Measurements from ENCODE around the gene SEC24C. TPM values are rescaled to one million over a fixed set of nuclear protein-coding genes. Genes with fewer than 3 reads are reported as not detected.
"Not testable (repeated sequence)": the region's sequence is repeated elsewhere in the genome, so short reads cannot be mapped to it uniquely, and the experiment has no call there.

Gene SEC24C
- polyA plus RNA-seq, 2 donors, result 38.8 to 46.8 TPM

- whole genome bisulfite sequencing, 2 donors, result 89 to 91% methylated on average over 41 to 42 of the region's 42 CpGs
- no peaks in the 10 kb centered on the region for H3K27me3 ChIP-seq (ENCODE audit: control insufficient read depth in 1 of 2, insufficient read depth in 2 of 2, low read length in 2 of 2)
- peaks cover 2 to 25% of the 10 kb centered on the region in 2 donors for H3K36me3 ChIP-seq (ENCODE audit: control insufficient read depth in 2 of 2, insufficient read depth in 2 of 2, low read length in 1 of 2)
- H3K9me3 ChIP-seq (ENCODE audit: control insufficient read depth in 2 of 2, insufficient read depth in 1 of 2, low read depth in 1 of 2, low read length in 1 of 2), result no peaks in the 10 kb centered on the region
- no peak overlapping the region for H3K27ac ChIP-seq (ENCODE audit: low read depth in 2 of 2, low read length in 1 of 2)
- peak overlapping the region in 1 of 2 donors; percentile 4 for H3K4me3 ChIP-seq (ENCODE audit: low read depth in 1 of 2, low read length in 2 of 2)
- peaks cover 0 to 11% of the 10 kb centered on the region in 2 donors for H3K4me1 ChIP-seq (ENCODE audit: control insufficient read depth in 2 of 2, insufficient read depth in 2 of 2, low read length in 1 of 2)
Observed at GRCh38 chr10:73731588-73732375, 12.4 kb upstream of the SEC24C start.

- Histone ChIP-seq H3K4me3 (ENCODE audit: low read depth in 1 of 2, low read length in 2 of 2) (no peak overlapping the region), H3K27me3 (ENCODE audit: control insufficient read depth in 1 of 2, insufficient read depth in 2 of 2, low read length in 2 of 2) (no peaks in the 10 kb centered on the region), H3K9me3 (ENCODE audit: control insufficient read depth in 2 of 2, insufficient read depth in 1 of 2, low read depth in 1 of 2, low read length in 1 of 2) (no peaks in the 10 kb centered on the region), H3K27ac (ENCODE audit: low read depth in 2 of 2, low read length in 1 of 2) (no peak overlapping the region), H3K4me1 (ENCODE audit: control insufficient read depth in 2 of 2, insufficient read depth in 2 of 2, low read length in 1 of 2) (peaks cover 0 to 11% of the 10 kb centered on the region in 2 donors), H3K36me3 (ENCODE audit: control insufficient read depth in 2 of 2, insufficient read depth in 2 of 2, low read length in 1 of 2) (peaks cover 0 to 25% of the 10 kb centered on the region in 2 donors)
- 94 to 97% methylated on average over 20 of the region's 20 CpGs for WGBS, 2 donors
Observed at GRCh38 chr10:73732426-73732825, 11.7 kb upstream of the SEC24C start.

- Histone ChIP-seq H3K9me3 (ENCODE audit: control insufficient read depth in 2 of 2, insufficient read depth in 1 of 2, low read depth in 1 of 2, low read length in 1 of 2) (no peaks in the 10 kb centered on the region), H3K27ac (ENCODE audit: low read depth in 2 of 2, low read length in 1 of 2) (no peak overlapping the region), H3K4me3 (ENCODE audit: low read depth in 1 of 2, low read length in 2 of 2) (no peak overlapping the region), H3K27me3 (ENCODE audit: control insufficient read depth in 1 of 2, insufficient read depth in 2 of 2, low read length in 2 of 2) (no peaks in the 10 kb centered on the region), H3K4me1 (ENCODE audit: control insufficient read depth in 2 of 2, insufficient read depth in 2 of 2, low read length in 1 of 2) (peaks cover 0 to 11% of the 10 kb centered on the region in 2 donors), H3K36me3 (ENCODE audit: control insufficient read depth in 2 of 2, insufficient read depth in 2 of 2, low read length in 1 of 2) (peaks cover 0 to 25% of the 10 kb centered on the region in 2 donors)
- 82 to 83% methylated on average over 64 to 84 of the region's 84 CpGs for WGBS, 2 donors
Observed at GRCh38 chr10:73732931-73733623, 11.1 kb upstream of the SEC24C start.

DNA sequence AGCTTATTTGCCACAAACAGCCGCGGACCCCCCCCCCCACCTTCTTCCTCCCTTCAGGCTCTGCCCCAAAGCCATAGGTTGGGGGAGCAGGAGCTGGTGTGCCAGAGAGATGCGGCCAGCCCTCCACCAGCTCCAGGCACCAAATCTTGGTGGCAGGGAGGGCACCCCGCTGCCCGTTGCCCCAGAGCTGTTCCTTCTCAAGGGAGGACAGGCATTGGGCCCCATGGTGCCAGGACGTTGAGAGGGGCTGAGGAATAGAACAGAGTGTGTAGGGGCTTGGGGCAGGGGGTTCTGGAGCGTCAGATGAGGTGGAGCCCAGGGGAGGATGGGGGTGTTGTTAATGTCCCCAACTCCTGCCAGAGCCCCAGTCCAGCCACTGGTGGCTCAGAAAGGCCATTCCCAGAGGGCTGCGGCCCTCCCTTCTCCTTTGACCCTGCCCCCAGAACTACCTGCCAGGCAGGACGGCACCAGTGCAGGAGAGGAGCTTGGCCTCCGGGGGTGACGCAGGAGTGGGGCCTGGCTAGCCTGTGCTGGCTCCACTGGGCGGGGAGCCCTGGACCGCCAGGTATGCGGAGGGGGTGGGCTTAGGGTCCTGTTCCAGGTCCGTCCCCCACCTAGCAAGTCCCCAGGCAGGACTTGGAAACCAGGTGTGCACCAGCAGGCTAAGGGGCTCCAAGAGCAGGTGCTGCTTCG lies 10.0 kb upstream of the SEC24C start:
- no peak overlapping the region for H3K27ac ChIP-seq (ENCODE audit: low read depth in 2 of 2, low read length in 1 of 2)
- H3K9me3 ChIP-seq (ENCODE audit: control insufficient read depth in 2 of 2, insufficient read depth in 1 of 2, low read depth in 1 of 2, low read length in 1 of 2), result no peaks in the 10 kb centered on the region
- H3K36me3 ChIP-seq (ENCODE audit: control insufficient read depth in 2 of 2, insufficient read depth in 2 of 2, low read length in 1 of 2), result peaks cover 0 to 25% of the 10 kb centered on the region in 2 donors
- no peaks in the 10 kb centered on the region for H3K27me3 ChIP-seq (ENCODE audit: control insufficient read depth in 1 of 2, insufficient read depth in 2 of 2, low read length in 2 of 2)
- no peak overlapping the region for H3K4me3 ChIP-seq (ENCODE audit: low read depth in 1 of 2, low read length in 2 of 2)
- H3K4me1 ChIP-seq (ENCODE audit: control insufficient read depth in 2 of 2, insufficient read depth in 2 of 2, low read length in 1 of 2), result peaks cover 0 to 11% of the 10 kb centered on the region in 2 donors
- 85 to 90% methylated on average over 14 to 16 of the region's 16 CpGs for WGBS, 2 donors

DNA sequence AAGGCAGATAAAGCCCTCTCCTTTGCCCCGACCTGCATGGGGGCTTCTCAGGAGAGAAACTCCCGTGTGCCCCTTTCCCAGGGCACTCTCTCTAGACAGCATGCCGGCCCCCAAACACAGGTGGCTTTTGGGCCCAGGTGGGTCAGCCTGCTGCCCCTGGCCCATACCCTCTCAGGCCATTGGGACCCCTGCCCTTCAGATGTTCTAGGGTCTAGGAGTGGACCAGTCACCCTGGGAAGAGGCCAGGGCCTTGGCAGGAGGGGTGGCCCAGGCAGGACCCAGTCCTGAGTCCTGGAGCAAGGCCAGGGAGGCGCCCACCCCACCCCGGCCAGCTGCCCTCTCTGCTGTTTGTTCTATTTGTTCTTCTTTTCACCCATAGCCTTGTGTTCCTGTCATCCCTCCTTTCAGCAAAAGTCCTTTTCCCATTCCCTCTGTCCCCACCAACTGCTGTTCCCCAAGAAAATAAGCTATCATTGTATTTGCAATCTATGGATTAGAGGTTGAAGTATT lies 9.3 kb upstream of the SEC24C start:
- Histone ChIP-seq H3K27me3 (ENCODE audit: control insufficient read depth in 1 of 2, insufficient read depth in 2 of 2, low read length in 2 of 2) (no peaks in the 10 kb centered on the region), H3K4me1 (ENCODE audit: control insufficient read depth in 2 of 2, insufficient read depth in 2 of 2, low read length in 1 of 2) (peaks cover 0 to 11% of the 10 kb centered on the region in 2 donors), H3K27ac (ENCODE audit: low read depth in 2 of 2, low read length in 1 of 2) (no peak overlapping the region), H3K36me3 (ENCODE audit: control insufficient read depth in 2 of 2, insufficient read depth in 2 of 2, low read length in 1 of 2) (peaks cover 0 to 25% of the 10 kb centered on the region in 2 donors), H3K4me3 (ENCODE audit: low read depth in 1 of 2, low read length in 2 of 2) (no peak overlapping the region), H3K9me3 (ENCODE audit: control insufficient read depth in 2 of 2, insufficient read depth in 1 of 2, low read depth in 1 of 2, low read length in 1 of 2) (no peaks in the 10 kb centered on the region)
- WGBS, 2 donors, result 80 to 84% methylated on average over 5 of the region's 5 CpGs

DNA sequence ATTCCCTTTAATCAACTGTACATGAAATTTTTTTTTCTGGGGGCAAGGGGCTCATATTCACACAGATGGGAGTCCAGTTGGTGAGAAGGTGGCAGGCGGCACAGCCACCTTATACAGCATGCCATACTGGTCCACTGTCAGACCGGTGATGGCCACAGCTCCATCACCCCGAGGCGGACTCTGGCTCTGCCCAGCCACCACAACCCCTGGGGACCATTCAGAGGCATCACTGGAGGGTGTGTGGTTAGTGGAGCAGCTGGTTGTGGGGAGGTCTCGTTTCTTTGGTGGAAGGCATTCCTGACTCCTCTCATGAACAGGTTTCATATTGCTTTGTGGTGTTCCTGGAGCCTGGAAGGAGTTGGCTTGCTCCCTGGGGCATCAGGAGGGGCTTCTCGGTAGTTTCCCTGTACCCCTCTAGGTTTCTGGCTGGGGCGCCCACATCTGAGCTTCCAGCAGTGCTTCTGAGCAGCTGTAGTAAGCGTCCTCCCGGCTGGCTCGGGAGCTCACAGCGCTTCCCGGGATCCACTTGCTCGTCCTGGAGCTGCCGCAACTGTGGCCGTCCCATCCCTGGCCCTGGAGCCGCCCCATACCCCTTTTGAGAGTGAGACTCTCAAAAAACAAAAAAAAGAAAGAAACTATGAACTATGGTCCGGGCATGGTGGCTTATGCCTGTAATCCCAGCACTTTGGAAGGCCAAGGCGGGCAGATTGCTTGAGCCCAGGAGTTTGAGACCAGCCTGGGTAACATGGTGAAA lies 3.5 kb upstream of the SEC24C start:
- not testable (repeated sequence) for H3K4me3 ChIP-seq (ENCODE audit: low read depth in 1 of 2, low read length in 2 of 2); H3K4me1 ChIP-seq (ENCODE audit: control insufficient read depth in 2 of 2, insufficient read depth in 2 of 2, low read length in 1 of 2); H3K36me3 ChIP-seq (ENCODE audit: control insufficient read depth in 2 of 2, insufficient read depth in 2 of 2, low read length in 1 of 2); H3K27ac ChIP-seq (ENCODE audit: low read depth in 2 of 2, low read length in 1 of 2); H3K27me3 ChIP-seq (ENCODE audit: control insufficient read depth in 1 of 2, insufficient read depth in 2 of 2, low read length in 2 of 2); H3K9me3 ChIP-seq (ENCODE audit: control insufficient read depth in 2 of 2, insufficient read depth in 1 of 2, low read depth in 1 of 2, low read length in 1 of 2)
- 94 to 98% methylated on average over 18 of the region's 18 CpGs for WGBS, 2 donors

DNA sequence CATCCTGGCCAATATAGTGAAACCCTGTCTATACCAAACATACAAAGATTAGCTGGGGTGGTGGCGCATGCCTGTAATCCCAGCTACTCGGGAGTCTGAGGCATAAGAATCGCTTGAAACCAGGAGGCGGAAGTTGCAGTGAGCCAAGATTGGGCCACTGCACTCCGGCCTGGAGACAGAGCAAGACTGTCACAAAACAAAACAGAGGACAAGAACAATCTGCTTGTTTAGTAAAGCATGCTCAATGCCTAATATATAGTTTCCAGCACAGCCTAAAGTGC lies 1.8 kb upstream of the SEC24C start:
- Histone ChIP-seq H3K9me3 (ENCODE audit: control insufficient read depth in 2 of 2, insufficient read depth in 1 of 2, low read depth in 1 of 2, low read length in 1 of 2) (no peaks in the 10 kb centered on the region), H3K36me3 (ENCODE audit: control insufficient read depth in 2 of 2, insufficient read depth in 2 of 2, low read length in 1 of 2) (peaks cover 2 to 5% of the 10 kb centered on the region in 2 donors), H3K27ac (ENCODE audit: low read depth in 2 of 2, low read length in 1 of 2) (peak overlapping the region; percentile 48 to 70)

GRCh38 chr10:73743327-73743904 lies 756 bp upstream of the SEC24C start:
- WGBS, 2 donors, result 35 to 37% methylated on average over 6 of the region's 6 CpGs
- H3K27me3 ChIP-seq (ENCODE audit: control insufficient read depth in 1 of 2, insufficient read depth in 2 of 2, low read length in 2 of 2), result no peaks in the 10 kb centered on the region
- peak overlapping the region; percentile 66 to 85 for H3K4me3 ChIP-seq (ENCODE audit: low read depth in 1 of 2, low read length in 2 of 2)
- H3K27ac ChIP-seq (ENCODE audit: low read depth in 2 of 2, low read length in 1 of 2), result peak overlapping the region; percentile 86 to 97
- H3K9me3 ChIP-seq (ENCODE audit: control insufficient read depth in 2 of 2, insufficient read depth in 1 of 2, low read depth in 1 of 2, low read length in 1 of 2), result no peaks in the 10 kb centered on the region
- peaks cover 2 to 5% of the 10 kb centered on the region in 2 donors for H3K36me3 ChIP-seq (ENCODE audit: control insufficient read depth in 2 of 2, insufficient read depth in 2 of 2, low read length in 1 of 2)
- peaks cover 0 to 2% of the 10 kb centered on the region in 2 donors for H3K4me1 ChIP-seq (ENCODE audit: control insufficient read depth in 2 of 2, insufficient read depth in 2 of 2, low read length in 1 of 2)

More for the DNA sequence above, 1.8 kb upstream of the SEC24C start:
- Histone ChIP-seq H3K4me3 (ENCODE audit: low read depth in 1 of 2, low read length in 2 of 2) (no peak overlapping the region), H3K4me1 (ENCODE audit: control insufficient read depth in 2 of 2, insufficient read depth in 2 of 2, low read length in 1 of 2) (peaks cover 0 to 2% of the 10 kb centered on the region in 2 donors), H3K27me3 (ENCODE audit: control insufficient read depth in 1 of 2, insufficient read depth in 2 of 2, low read length in 2 of 2) (no peaks in the 10 kb centered on the region)
- 86 to 90% methylated on average over 5 of the region's 5 CpGs for WGBS, 2 donors

DNA sequence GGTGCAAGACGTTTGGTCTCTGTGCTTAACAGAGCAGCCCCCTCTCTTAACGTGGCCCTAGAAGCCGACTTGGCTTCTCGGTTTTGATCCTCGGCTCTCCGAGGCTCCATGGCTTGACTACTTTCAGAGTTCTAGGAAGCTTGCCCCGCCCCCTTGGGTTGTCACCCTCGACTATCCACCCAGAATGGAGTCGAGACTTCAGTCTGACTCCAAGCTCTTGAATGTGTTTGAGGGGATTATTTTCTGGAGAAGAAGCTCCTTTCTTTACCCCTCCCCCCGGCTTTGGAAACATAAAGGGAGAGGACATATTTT lies 448 bp downstream of the SEC24C start:
- Histone ChIP-seq H3K9me3 (ENCODE audit: control insufficient read depth in 2 of 2, insufficient read depth in 1 of 2, low read depth in 1 of 2, low read length in 1 of 2) (no peaks in the 10 kb centered on the region), H3K36me3 (ENCODE audit: control insufficient read depth in 2 of 2, insufficient read depth in 2 of 2, low read length in 1 of 2) (peaks cover 4 to 5% of the 10 kb centered on the region in 2 donors), H3K27me3 (ENCODE audit: control insufficient read depth in 1 of 2, insufficient read depth in 2 of 2, low read length in 2 of 2) (no peaks in the 10 kb centered on the region), H3K27ac (ENCODE audit: low read depth in 2 of 2, low read length in 1 of 2) (peak overlapping the region; percentile 85 to 97), H3K4me3 (ENCODE audit: low read depth in 1 of 2, low read length in 2 of 2) (peak overlapping the region; percentile 66 to 85), H3K4me1 (ENCODE audit: control insufficient read depth in 2 of 2, insufficient read depth in 2 of 2, low read length in 1 of 2) (peaks cover 0 to 4% of the 10 kb centered on the region in 2 donors)
- 0 to 1% methylated on average over 10 of the region's 10 CpGs for WGBS, 2 donors
